BE2C (cell line): ENCODE data around the gene IL23A.
"Not testable (repeated sequence)": the region's sequence is repeated elsewhere in the genome, so short reads cannot be mapped to it uniquely, and the experiment has no call there.

Source experiments
- DNase-seq: peaks from one replicate; pipeline ENCODE4 v3.0.0-alpha.2; 2020
- H3K27me3 ChIP-seq: fragments of 250-450 bp; sonication (Bioruptor Pico); 2 replicates; pipeline ENCODE4 v1.5.1; 2020; ENCODE audit warnings: mild to moderate bottlenecking
- H3K36me3 ChIP-seq: fragments of 250-450 bp; sonication (Bioruptor Pico); 2 replicates; pipeline ENCODE4 v1.5.1; 2020; ENCODE audit warnings: mild to moderate bottlenecking
- H3K4me1 ChIP-seq: fragments of 250-450 bp; sonication (Bioruptor Pico); 2 replicates; pipeline ENCODE4 v1.5.1; 2020
- H3K4me3 ChIP-seq: 2 replicates; pipeline ENCODE4 v1.5.1; 2011; ENCODE audit warnings: low read depth, low read length
- H3K9me3 ChIP-seq: fragments of 250-450 bp; sonication (Bioruptor Pico); 2 replicates; pipeline ENCODE4 v1.5.1; 2020
- CTCF ChIP-seq: IDR thresholded peaks from 2 replicates; pipeline ENCODE4 v1.5.1; 2012; ENCODE audit warnings: mild to moderate bottlenecking, low read depth, low read length

Gene IL23A

GRCh38 chr12:56337753-56338251 is 882 bp upstream of the IL23A start:
- no peaks in the 10 kb centered on the region for H3K4me1 ChIP-seq
- TF ChIP-seq CTCF, result no peak

DNA sequence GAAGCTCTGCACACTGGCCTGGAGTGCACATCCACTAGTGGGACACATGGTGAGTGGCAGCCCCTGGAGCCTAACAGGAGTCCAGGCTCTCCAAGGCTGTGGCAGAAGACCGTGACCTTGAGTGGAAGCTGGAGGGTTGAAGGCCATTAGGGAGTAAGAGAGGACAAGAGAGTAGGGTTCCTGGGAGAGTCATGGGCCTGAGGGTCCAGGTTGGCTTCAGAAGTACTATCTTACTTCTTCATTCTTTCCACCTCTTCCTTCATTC is 406 bp downstream of the IL23A start:
- Histone ChIP-seq H3K4me1 (no peaks in the 10 kb centered on the region), H3K4me3 (no peak overlapping the region)

More at GRCh38 chr12:56337753-56338251, 882 bp upstream of the IL23A start:
- Histone ChIP-seq H3K36me3 (no peaks in the 10 kb centered on the region), H3K27me3 (no peaks in the 10 kb centered on the region), H3K9me3 (no peaks in the 10 kb centered on the region), H3K4me3 (no peak overlapping the region)
- DNase-seq, result no peak

DNA sequence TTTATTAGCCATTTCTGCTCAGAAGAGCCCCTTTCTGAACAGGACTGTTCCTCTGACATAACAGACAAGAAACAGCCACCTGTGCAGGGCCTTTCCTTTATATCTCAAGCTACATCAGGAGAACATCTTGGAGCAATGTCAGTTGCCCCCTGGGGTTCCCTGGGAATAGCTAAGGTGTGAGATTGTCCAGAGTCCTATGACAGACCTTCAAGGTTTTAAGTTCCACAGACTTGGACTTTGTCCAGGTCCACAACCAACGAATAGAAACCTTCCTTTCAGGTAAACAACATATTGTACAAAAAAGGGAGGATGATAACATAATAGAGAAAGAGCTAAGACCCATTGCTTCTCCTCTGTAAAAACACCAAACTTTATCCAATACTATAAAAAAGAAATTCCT is 2.9 kb downstream of the IL23A start:
- Histone ChIP-seq H3K4me1 (no peaks in the 10 kb centered on the region), H3K36me3 (no peaks in the 10 kb centered on the region), H3K4me3 (no peak overlapping the region), H3K9me3 (no peaks in the 10 kb centered on the region), H3K27me3 (no peaks in the 10 kb centered on the region)
- no peak for TF ChIP-seq CTCF
- DNase-seq, result no peak

More for the DNA sequence above, 406 bp downstream of the IL23A start:
- H3K9me3 ChIP-seq, result no peaks in the 10 kb centered on the region
- no peak for TF ChIP-seq CTCF
- DNase-seq, result no peak
- H3K36me3 ChIP-seq, result no peaks in the 10 kb centered on the region
- H3K27me3 ChIP-seq, result no peaks in the 10 kb centered on the region

DNA sequence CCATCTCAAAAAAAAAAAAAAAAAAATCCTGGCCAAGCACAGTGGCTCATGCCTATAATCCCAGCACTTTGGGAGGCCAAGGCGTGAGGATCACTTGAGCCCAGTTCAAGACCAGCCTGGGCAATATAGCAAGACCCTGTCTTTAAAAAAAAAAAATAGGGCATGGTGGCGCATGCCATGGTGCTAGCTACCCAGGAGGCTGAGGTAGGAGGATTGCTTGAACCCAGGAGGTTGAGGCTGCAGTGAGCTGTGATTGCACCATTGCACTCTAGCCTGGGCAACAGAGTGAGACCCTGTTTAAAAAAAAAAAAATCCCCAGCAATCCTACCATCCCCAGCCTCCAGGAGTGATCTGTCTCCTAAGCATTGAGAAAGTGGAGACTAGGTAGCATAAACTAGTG is 3.6 kb downstream of the IL23A start:
- H3K27me3 ChIP-seq, H3K36me3 ChIP-seq, H3K4me1 ChIP-seq, H3K4me3 ChIP-seq, H3K9me3 ChIP-seq, DNase-seq: not testable (repeated sequence)

DNA sequence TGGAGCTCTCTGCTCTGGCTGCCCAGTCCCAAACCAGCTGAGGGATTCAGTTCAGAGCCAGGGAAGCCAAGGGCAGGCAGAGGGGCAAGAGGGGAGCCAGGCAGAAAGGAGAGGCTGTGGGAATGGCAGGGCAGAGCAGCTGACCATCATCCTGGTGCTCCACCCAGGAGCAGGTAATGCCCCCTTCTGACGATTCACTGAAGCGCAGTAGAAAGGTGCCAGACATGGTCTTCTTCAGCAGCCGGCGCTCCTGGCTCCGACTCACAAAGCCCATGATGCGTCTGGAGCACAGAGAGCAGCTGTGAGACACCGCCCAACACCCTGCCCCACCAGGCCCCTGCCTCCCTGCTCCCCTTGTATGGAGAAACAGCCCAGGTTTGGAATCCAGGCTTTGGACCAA is 8.0 kb downstream of the IL23A start:
- peak; percentile 30 for TF ChIP-seq CTCF
- no peaks in the 10 kb centered on the region for H3K36me3 ChIP-seq
- no peaks in the 10 kb centered on the region for H3K4me1 ChIP-seq
- no peaks in the 10 kb centered on the region for H3K27me3 ChIP-seq
- H3K9me3 ChIP-seq, result no peaks in the 10 kb centered on the region
- peak; percentile 43 for DNase-seq
- no peak overlapping the region for H3K4me3 ChIP-seq

- not testable (repeated sequence) for H3K4me1 ChIP-seq, H3K9me3 ChIP-seq, DNase-seq, H3K27me3 ChIP-seq, H3K4me3 ChIP-seq, H3K36me3 ChIP-seq
Observed at GRCh38 chr12:56347255-56347654, 8.6 kb downstream of the IL23A start.

- no peak for TF ChIP-seq CTCF
- Histone ChIP-seq H3K9me3 (no peaks in the 10 kb centered on the region), H3K27me3 (no peaks in the 10 kb centered on the region), H3K4me3 (no peak overlapping the region), H3K36me3 (no peaks in the 10 kb centered on the region), H3K4me1 (no peaks in the 10 kb centered on the region)
- DNase-seq, result no peak
Observed at GRCh38 chr12:56348776-56349175, 10.1 kb downstream of the IL23A start.
